NB4 (cell line): ENCODE results near the gene CEACAM20.
A peak's percentile ranks its signal among the peaks of the same experiment; 100 is the strongest.
"Not testable (repeated sequence)": the region's sequence is repeated elsewhere in the genome, so short reads cannot be mapped to it uniquely, and the experiment has no call there.

Experiments
- DNase-seq: peaks from one replicate; pipeline ENCODE4 v3.0.0; 2010; ENCODE audit warnings: low read depth
- H3K4me3 ChIP-seq: one replicate; pipeline ENCODE4 v1.5.1; 2011; ENCODE audit warnings: mild to moderate bottlenecking, low read depth, low read length, moderate library complexity
- CTCF ChIP-seq: IDR thresholded peaks from one replicate; pipeline ENCODE4 v1.5.1; 2012; ENCODE audit warnings: low read depth, low read length
- MAX ChIP-seq: IDR thresholded peaks from 2 replicates; pipeline ENCODE4 v1.6.1; 2011; ENCODE audit warnings: low read depth, low read length
- MYC ChIP-seq: IDR thresholded peaks from 2 replicates; pipeline ENCODE4 v1.6.1; 2011; ENCODE audit warnings: low read depth, low read length
- POLR2A ChIP-seq: IDR thresholded peaks from 2 replicates; pipeline ENCODE4 v1.6.1; 2011; ENCODE audit warnings: mild to moderate bottlenecking; ENCODE audit not compliant: insufficient read length; ENCODE audit errors: extremely low read depth

CEACAM20 gene

GRCh38 chr19:44542671-44543070, 13.2 kb upstream of the CEACAM20 start:
- no peak for DNase-seq
- no peak overlapping the region for H3K4me3 ChIP-seq
- TF ChIP-seq MYC (no peak), CTCF (no peak), MAX (no peak)

GRCh38 chr19:44540736-44541135, 11.3 kb upstream of the CEACAM20 start:
- no peak for DNase-seq
- TF ChIP-seq CTCF: no peak
- no peak for TF ChIP-seq POLR2A
- TF ChIP-seq MYC: no peak
- no peak for TF ChIP-seq MAX
- no peak overlapping the region for H3K4me3 ChIP-seq

GRCh38 chr19:44539991-44540390, 10.5 kb upstream of the CEACAM20 start:
- DNase-seq: no peak
- TF ChIP-seq CTCF: no peak

GRCh38 chr19:44539236-44539826, 9.9 kb upstream of the CEACAM20 start:
- TF ChIP-seq MAX (no peak), POLR2A (no peak), CTCF (no peak), MYC (no peak)
- no peak for DNase-seq

More at GRCh38 chr19:44539991-44540390, 10.5 kb upstream of the CEACAM20 start:
- H3K4me3 ChIP-seq: no peak overlapping the region

GRCh38 chr19:44535361-44535760, 5.9 kb upstream of the CEACAM20 start:
- not testable (repeated sequence) for DNase-seq, H3K4me3 ChIP-seq

More at GRCh38 chr19:44539236-44539826, 9.9 kb upstream of the CEACAM20 start:
- H3K4me3 ChIP-seq: no peak overlapping the region

GRCh38 chr19:44532819-44533218, 3.3 kb upstream of the CEACAM20 start:
- no peak overlapping the region for H3K4me3 ChIP-seq
- no peak for DNase-seq
- TF ChIP-seq CTCF: no peak

- TF ChIP-seq MYC: no peak
- no peak for TF ChIP-seq POLR2A
- TF ChIP-seq CTCF: no peak
- no peak for TF ChIP-seq MAX
- no peak overlapping the region for H3K4me3 ChIP-seq
- peak; percentile 48 for DNase-seq
Measured at GRCh38 chr19:44530777-44531176, 1.3 kb upstream of the CEACAM20 start.
